Choroid plexus epithelial cell (primary cell): ENCODE measurements around the gene ATP6V0C.

Experiments used
- DNase-seq: peaks from one replicate; pipeline ENCODE4 v3.0.0-alpha.2; 2010; ENCODE audit warnings: low read depth
- H3K4me3 ChIP-seq: 2 replicates; pipeline ENCODE4 v1.5.1; 2011; ENCODE audit warnings: low read depth, mild to moderate bottlenecking, control low read depth, low read length, moderate library complexity
- CTCF ChIP-seq: conservative IDR thresholded peaks from 2 replicates; pipeline ENCODE4 v1.5.1; 2011; ENCODE audit warnings: low read depth, mild to moderate bottlenecking, control low read depth, inconsistent platforms, low read length, moderate library complexity

The ATP6V0C gene

GRCh38 chr16:2482708-2483534, 30.8 kb upstream of the ATP6V0C start:
- no peak overlapping the region for H3K4me3 ChIP-seq
- DNase-seq, result peak; percentile 13
- TF ChIP-seq CTCF, result no peak

DNA sequence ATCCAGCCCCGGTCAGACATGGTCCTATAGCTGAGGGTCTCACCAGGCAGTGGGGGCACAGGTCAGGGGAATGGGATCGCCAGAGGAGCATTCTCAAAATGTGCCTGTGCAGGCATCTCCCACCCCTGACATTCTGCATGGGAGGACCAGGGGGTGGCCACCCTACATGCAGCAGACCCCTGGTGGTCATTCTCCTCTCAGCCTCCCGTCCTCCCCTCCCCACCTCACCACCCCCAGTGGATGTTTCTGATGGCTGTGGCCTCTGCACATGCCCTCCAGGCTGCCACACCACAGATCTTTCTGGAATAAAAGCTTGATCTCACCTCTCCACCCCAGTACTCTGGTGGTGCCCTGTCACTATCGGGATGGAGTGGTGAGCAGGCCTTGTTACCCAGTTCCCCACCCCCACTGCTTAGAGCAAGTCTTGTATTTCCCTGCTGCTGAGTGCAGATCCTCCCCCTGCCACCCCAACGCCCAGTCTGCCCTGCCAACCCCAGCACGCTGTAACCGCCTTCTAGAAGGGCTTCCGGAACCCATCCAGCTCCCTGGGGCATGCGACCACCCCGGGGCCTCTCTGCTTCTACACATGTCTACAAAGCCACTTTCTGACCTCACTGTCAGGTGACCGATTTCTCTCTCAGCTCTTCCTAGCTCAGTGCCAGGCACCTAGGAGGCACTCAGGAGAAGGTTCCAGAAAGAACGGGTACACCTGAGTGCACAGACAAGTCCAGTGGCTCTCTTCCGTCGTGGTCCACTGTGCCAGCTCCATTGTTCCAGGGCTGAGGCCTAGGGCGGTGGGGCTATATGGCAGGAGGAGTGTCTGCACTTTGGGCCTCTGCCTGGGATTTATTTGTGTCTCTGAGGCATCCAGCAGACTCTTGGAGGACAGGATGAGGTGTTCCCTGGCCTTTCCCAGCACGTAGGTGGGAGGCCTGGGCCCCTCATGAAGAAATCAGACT, 29.5 kb upstream of the ATP6V0C start:
- H3K4me3 ChIP-seq, result no peak overlapping the region

GRCh38 chr16:2484898-2485508, 28.7 kb upstream of the ATP6V0C start:
- H3K4me3 ChIP-seq, result no peak overlapping the region
- no peak for TF ChIP-seq CTCF
- DNase-seq, result no peak

More for the DNA sequence above, 29.5 kb upstream of the ATP6V0C start:
- no peak for TF ChIP-seq CTCF
- no peak for DNase-seq

- no peak for TF ChIP-seq CTCF
- H3K4me3 ChIP-seq, result no peak overlapping the region
- no peak for DNase-seq
These were observed 27.8 kb upstream of the ATP6V0C start for GRCh38 chr16:2485811-2486507.

GRCh38 chr16:2486645-2487516, 26.9 kb upstream of the ATP6V0C start:
- peak; percentile 31 for DNase-seq
- no peak overlapping the region for H3K4me3 ChIP-seq
- TF ChIP-seq CTCF, result peak; percentile 9

- DNase-seq, result no peak
- no peak for TF ChIP-seq CTCF
These were observed 26.3 kb upstream of the ATP6V0C start for GRCh38 chr16:2487517-2487842.

More at GRCh38 chr16:2487517-2487842, 26.3 kb upstream of the ATP6V0C start:
- H3K4me3 ChIP-seq, result no peak overlapping the region
